Small intestine (tissue), 7 donors: ENCODE results near the gene CHD6. TPM values are rescaled to one million over a fixed set of nuclear protein-coding genes. Genes with fewer than 3 reads are reported as not detected.

Experiments
- DNase-seq, 2 donors: peaks; one replicate each; pipeline versions ENCODE4 v3.0.0 to v3.0.0-alpha.2; 2013
- FAIRE-seq: peaks from 2 replicates; lab custom pipeline; 2012; peaks lifted over from hg19 to GRCh38; lab: Jason Lieb, UNC
- H3K27ac ChIP-seq, 3 donors: one replicate each; pipeline ENCODE4 v1.5.1; 2013; ENCODE audit warnings: low read length in 2 of 3, mild to moderate bottlenecking in 2 of 3, control low read depth in 1 of 3, inconsistent platforms in 1 of 3, low read depth in 1 of 3, moderate library complexity in 1 of 3
- H3K27me3 ChIP-seq, 3 donors: one replicate each; pipeline ENCODE4 v1.6.1; 2013; ENCODE audit warnings: low read length in 3 of 3, inconsistent platforms in 1 of 3; ENCODE audit not compliant: control insufficient read depth in 3 of 3, insufficient read depth in 3 of 3
- H3K36me3 ChIP-seq, 3 donors: one replicate each; pipeline ENCODE4 v1.6.1; 2013; ENCODE audit warnings: low read length in 3 of 3, inconsistent platforms in 1 of 3, low read depth in 1 of 3, mild to moderate bottlenecking in 1 of 3, moderate library complexity in 1 of 3; ENCODE audit not compliant: control insufficient read depth in 3 of 3, insufficient read depth in 2 of 3
- H3K4me1 ChIP-seq, 3 donors: one replicate each; pipeline ENCODE4 v1.6.1; 2013; ENCODE audit warnings: low read length in 2 of 3, inconsistent platforms in 1 of 3, low read depth in 1 of 3, mild to moderate bottlenecking in 1 of 3, moderate library complexity in 1 of 3; ENCODE audit not compliant: control insufficient read depth in 3 of 3, insufficient read depth in 2 of 3
- H3K4me3 ChIP-seq, 3 donors: one replicate each; pipeline ENCODE4 v1.5.1; 2013; ENCODE audit warnings: low read length in 3 of 3, control low read depth in 1 of 3, inconsistent platforms in 1 of 3, low read depth in 1 of 3, mild to moderate bottlenecking in 1 of 3, moderate library complexity in 1 of 3
- H3K9me3 ChIP-seq, 2 donors: one replicate each; pipeline ENCODE4 v1.6.1; 2013; ENCODE audit warnings: low read depth in 1 of 2, low read length in 1 of 2; ENCODE audit not compliant: control insufficient read depth in 2 of 2, insufficient read depth in 1 of 2
- WGBS, 3 donors: extraction: QIAGEN DNeasy Blood & Tissue Kit; methylation state at CpG; one replicate each; pipeline ENCODE4 v1.1.7; 2013; 5-methylcytosine and 5-hydroxymethylcytosine counted together
- polyA plus RNA-seq, 4 donors: library from polyadenylated mRNA; stranded (reverse) in 3 of 4; unstranded in 1 of 4; fragments of 200-250 nt in 3 of 4; fragments of 120-200 nt in 1 of 4; gene quantifications; one replicate each; pipeline versions ENCODE4 v1.2.1 to v1.2.3, GENCODE V29; 2013
- donor health status: healthy with polysubstance abuse.
- donor health status: control.
- donor health status: control.
- donor health status: Bipolar disorder and iron deficiency.
- donor health status: healthy.

The CHD6 gene
- polyA plus RNA-seq, 4 donors = 5.3 to 46.7 (median 16.1) TPM

DNA sequence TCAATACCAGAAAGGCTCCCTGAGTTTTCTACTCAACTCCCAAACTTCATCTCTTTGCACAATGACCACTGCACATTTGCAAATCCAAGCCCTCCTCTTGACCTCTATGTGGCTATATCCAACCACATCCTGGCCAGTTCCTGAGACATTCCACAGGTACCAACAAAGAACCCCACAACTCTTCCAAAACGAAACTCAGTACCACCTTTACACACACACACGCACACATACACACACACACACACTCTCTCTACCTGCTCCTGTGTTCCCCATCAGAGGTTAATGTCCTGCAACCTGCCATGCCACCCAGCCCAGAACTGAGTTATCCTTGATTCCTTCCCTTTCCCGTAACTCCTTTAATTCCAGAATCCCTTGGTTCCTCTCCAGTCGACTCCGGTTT lies 58.5 kb downstream of the CHD6 start:
- H3K36me3 ChIP-seq = no peaks in the 10 kb centered on the region
- no peaks in the 10 kb centered on the region for H3K4me1 ChIP-seq
- DNase-seq = no peak
- FAIRE-seq = no peak
- no peak overlapping the region for H3K27ac ChIP-seq
- no peaks in the 10 kb centered on the region for H3K27me3 ChIP-seq
- WGBS, 3 donors = 92 to 94% (median 94%) methylated on average over 5 of the region's 5 CpGs
- no peak overlapping the region for H3K4me3 ChIP-seq
- peaks cover 0 to 4% of the 10 kb centered on the region in 2 donors for H3K9me3 ChIP-seq

DNA sequence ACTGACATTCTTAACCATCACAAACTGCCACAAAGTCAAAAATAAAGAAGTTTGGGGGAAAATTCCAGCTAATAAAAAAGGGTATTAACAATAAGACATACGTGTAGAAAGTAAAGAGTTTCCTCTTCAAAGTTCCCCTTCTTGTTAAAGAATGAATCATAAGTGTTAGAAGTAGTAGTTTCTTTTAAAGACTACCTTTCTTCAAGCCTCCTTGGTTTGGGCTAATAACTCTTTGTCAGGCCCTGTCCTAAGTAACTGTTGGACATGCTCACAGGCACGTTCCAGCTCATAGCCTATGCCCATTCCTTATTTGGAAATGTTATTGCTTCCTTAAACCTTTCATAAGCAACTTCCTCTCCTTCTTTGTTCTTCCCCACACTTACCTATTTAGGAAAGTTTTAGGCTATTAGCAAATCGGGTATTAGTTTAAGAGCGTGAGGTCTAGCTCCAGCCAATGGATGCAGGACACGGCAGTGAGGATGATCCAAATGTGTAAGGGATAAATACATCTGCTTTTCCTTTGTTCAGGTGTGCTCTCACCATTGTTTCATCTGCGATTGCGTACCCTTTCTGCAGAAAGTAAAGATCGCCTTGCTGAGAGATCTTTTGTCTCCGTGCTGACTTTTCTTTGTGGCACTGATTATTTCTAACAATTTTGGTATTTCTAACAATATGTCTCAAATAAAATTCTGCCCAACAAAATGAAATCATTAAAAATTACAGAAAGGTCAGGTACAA lies 64.9 kb downstream of the CHD6 start:
- WGBS, 3 donors = 88 to 93% (median 89%) methylated on average over 9 of the region's 9 CpGs
- FAIRE-seq (no peak), DNase-seq (no peak)
- no peaks in the 10 kb centered on the region for H3K4me1 ChIP-seq
- no peak overlapping the region for H3K4me3 ChIP-seq
- H3K36me3 ChIP-seq = peaks cover 0 to 2% (median 0%) of the 10 kb centered on the region in 3 donors
- peaks cover 0 to 11% of the 10 kb centered on the region in 2 donors for H3K9me3 ChIP-seq
- H3K27ac ChIP-seq = no peak overlapping the region
- H3K27me3 ChIP-seq = no peaks in the 10 kb centered on the region

DNA sequence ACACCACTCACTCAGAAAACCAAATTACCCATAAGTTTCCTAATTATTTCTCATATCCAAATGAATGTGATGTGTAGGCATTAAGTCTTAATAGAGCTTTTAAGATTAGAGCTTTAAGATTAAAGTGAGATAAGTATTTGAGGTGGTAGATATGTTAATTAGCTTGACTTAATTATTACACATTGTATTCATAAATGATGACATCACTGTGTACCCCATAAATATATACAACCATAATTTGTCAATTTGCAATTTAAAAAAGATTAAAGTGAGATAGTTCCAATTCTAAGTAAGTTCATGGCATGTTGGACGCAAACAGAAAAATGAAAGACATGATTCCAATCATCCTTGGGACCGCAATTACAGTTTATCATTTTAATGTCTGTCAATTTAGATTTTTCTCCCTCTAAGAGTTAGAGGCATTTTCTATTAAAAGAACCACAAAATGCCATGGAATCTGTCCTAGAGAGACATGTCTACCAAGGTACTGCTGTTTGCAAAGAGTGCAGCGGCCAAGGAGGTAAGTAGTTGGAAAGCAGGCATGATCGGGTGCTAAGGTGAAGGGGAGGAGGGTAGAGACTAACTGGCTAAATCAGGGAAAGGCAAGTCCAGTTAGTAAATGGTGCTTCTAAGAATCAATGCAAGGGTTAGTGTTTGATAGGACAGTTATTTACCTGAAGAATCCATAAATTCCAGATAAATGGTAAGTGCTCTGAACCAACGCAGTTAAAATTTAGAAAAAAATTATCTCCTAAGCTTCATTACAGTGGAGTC lies 65.7 kb downstream of the CHD6 start:
- FAIRE-seq (no peak), DNase-seq (no peak)
- H3K4me3 ChIP-seq = no peak overlapping the region
- H3K4me1 ChIP-seq = no peaks in the 10 kb centered on the region
- WGBS, 3 donors = 96 to 99% (median 97%) methylated on average over 5 of the region's 5 CpGs
- H3K27me3 ChIP-seq = no peaks in the 10 kb centered on the region
- peaks cover 0 to 2% (median 0%) of the 10 kb centered on the region in 3 donors for H3K36me3 ChIP-seq
- peaks cover 0 to 11% of the 10 kb centered on the region in 2 donors for H3K9me3 ChIP-seq
- H3K27ac ChIP-seq = no peak overlapping the region

DNA sequence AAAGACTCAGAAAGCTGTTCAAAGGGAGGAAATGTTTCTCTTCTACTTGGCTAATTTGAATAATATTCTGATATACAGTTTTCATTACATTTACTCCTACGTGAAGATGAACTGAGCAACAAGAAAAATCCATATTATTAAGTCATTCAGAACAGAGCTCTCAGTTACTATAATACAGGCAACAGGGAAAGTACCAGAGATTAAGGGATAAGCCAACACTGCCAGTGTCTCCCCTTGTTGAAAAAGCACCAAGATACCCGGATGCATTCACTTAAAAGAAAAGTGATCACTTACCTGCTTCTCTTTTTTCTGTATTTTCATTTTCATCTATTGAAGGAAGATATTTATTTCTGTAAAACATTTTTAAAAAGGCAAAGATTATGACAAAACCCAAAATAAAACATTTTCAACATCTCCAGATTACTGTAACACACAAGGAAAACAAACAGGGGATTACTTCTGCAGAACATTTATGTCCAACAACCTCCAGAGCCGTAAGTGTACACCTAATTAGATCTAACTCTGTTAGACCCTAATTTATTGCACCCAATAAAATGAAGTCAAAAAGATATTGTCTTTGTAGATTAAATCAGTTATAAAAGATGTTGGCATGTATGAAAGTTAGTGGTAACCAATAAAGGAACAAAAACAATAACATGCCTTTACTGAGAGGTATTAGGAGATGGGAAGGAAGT lies 67.0 kb downstream of the CHD6 start:
- FAIRE-seq (no peak), DNase-seq (no peak)
- Histone ChIP-seq H3K4me1 (no peaks in the 10 kb centered on the region), H3K27me3 (no peaks in the 10 kb centered on the region), H3K36me3 (peaks cover 0 to 2% (median 0%) of the 10 kb centered on the region in 3 donors), H3K27ac (no peak overlapping the region), H3K4me3 (no peak overlapping the region), H3K9me3 (peaks cover 0 to 7% of the 10 kb centered on the region in 2 donors)
- 34 to 57% (median 52%) methylated on average over 3 of the region's 3 CpGs for WGBS, 3 donors

DNA sequence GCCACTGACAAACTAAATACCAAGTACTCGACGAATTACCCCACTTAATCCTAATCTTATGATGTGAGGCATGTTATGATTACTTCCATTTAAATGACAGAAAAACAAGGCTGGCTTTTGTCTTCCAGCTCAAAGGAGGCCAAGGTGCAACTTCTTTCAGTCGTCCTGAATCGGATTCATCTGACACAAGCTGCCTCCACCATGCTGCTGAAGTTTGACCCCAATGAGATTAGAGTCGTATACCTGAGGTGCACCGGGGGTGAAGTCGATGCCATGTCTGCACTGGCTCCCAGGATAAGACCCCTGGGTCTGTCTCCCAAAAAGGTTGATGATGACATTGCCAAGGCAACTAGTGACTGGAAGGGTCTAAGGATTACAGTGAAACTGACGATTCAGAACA lies 71.0 kb downstream of the CHD6 start:
- peak; percentile 37 to 51 for DNase-seq
- WGBS, 3 donors = 25 to 69% (median 49%) methylated on average over 8 of the region's 8 CpGs
- no peaks in the 10 kb centered on the region for H3K27me3 ChIP-seq
- H3K4me1 ChIP-seq = no peaks in the 10 kb centered on the region
- FAIRE-seq = no peak
- no peak overlapping the region for H3K27ac ChIP-seq
- H3K4me3 ChIP-seq = no peak overlapping the region
- no peaks in the 10 kb centered on the region for H3K9me3 ChIP-seq
- no peaks in the 10 kb centered on the region for H3K36me3 ChIP-seq

DNA sequence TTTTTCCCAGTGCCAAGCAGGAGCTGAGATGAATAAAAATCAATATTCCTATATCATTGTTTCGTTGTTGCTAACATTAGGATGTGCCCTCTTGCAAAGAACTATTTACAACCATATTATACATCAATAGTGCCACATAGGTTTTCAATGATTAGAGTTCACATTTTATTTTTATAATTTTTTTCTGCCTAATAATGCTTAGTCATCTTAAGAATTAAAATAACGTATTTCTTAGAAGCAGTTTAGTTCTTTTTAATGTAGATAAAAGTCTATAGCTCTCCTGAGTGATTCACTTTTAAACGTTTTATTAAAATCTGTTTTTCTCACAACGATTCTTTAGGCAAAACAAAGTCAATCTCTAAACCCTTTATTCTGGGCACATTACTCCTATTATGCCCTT lies 71.6 kb downstream of the CHD6 start:
- H3K27me3 ChIP-seq = no peaks in the 10 kb centered on the region
- DNase-seq (no peak), FAIRE-seq (no peak)
- WGBS, 3 donors = 79 to 89% (median 88%) methylated on average over 4 of the region's 4 CpGs
- no peak overlapping the region for H3K27ac ChIP-seq
- no peaks in the 10 kb centered on the region for H3K4me1 ChIP-seq
- no peaks in the 10 kb centered on the region for H3K9me3 ChIP-seq
- no peaks in the 10 kb centered on the region for H3K36me3 ChIP-seq
- no peak overlapping the region for H3K4me3 ChIP-seq

DNA sequence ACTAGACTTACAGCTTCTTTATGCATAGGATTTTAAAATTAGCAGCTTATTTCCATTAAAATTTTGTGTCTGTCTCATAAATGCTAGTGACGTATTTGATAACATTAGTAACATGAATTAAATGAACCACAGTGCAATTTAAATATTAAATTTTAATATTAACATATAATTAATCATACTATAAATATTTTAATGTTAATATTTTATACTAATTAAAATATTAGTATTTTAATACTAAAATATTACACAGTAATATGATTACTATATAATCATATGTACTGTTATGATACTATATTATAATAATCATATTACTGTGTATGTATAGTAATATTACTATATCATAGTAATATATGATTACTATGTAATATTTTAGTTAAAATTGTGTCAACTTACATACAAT lies 73.7 kb downstream of the CHD6 start:
- WGBS, 3 donors = 93 to 100% (median 98%) methylated on average over 1 of the region's 1 CpG
- no peak for FAIRE-seq
- Histone ChIP-seq H3K36me3 (no peaks in the 10 kb centered on the region), H3K27me3 (no peaks in the 10 kb centered on the region), H3K27ac (no peak overlapping the region), H3K9me3 (no peaks in the 10 kb centered on the region), H3K4me1 (peaks cover 0 to 3% (median 0%) of the 10 kb centered on the region in 3 donors), H3K4me3 (no peak overlapping the region)
- DNase-seq = no peak

DNA sequence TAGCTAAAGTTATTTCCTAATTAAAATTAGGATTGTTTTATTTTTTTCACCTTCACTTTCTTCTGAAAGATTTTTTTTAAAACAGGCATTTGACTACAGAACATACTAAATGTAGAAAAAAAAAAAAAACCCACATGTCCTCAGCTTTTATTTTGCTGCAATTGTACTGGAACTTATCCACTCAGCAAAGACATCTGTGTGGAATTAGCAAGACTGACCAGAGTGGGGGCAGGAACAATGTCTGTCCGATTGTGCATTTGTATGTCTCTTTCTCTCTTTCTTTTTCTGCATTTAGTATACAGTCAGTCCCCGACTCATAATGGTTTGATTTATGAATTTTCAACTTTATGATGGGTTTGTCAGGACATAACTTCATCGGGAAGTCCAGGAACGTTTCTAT lies 77.3 kb downstream of the CHD6 start:
- Histone ChIP-seq H3K27me3 (no peaks in the 10 kb centered on the region), H3K27ac (no peak overlapping the region), H3K36me3 (peaks cover 0 to 2% (median 0%) of the 10 kb centered on the region in 3 donors), H3K9me3 (peaks cover 0 to 4% of the 10 kb centered on the region in 2 donors), H3K4me3 (no peak overlapping the region), H3K4me1 (peaks cover 0 to 11% (median 0%) of the 10 kb centered on the region in 3 donors)
- DNase-seq (no peak), FAIRE-seq (no peak)
- 52 to 60% (median 59%) methylated on average over 4 of the region's 4 CpGs for WGBS, 3 donors
